HG03460 (cell line): ENCODE measurements around the gene CTU2.

Experiments used
- ATAC-seq: cut with Tn5 transposase; IDR thresholded peaks from one replicate; pipeline ENCODE4 v1.9.1; 2021; ENCODE audit not compliant: unreplicated experiment

CTU2 gene

DNA sequence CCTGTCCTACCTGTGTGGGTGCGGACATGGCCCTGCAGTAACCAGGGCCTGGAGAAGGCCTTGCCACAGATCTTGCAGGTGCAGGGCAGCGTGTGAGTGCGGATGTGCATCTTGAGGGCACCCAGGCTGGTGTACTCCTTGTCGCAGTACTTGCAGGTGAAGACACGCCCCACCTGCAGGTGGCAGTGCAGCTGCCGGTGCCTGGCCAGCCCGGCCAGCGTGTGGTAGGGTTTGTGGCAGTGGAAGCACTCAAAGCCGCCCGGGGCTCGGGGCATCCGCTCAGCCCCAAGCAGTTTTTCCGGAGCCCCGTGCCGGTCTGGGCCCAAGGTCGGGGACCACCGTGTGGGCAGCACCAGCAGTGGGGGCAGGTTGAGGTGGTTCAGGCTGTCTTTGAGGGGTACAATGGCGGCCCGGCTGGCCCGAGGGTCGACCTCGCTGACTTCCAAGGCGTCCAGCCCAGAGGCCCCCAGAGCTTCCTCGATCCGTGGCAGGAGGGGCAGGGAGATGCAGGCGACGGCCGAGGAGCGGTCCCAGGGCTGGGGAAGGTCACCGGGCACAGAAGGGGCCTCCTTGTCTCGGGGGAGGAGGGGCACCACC lies 25.1 kb upstream of the CTU2 start:
- no peak for ATAC-seq

DNA sequence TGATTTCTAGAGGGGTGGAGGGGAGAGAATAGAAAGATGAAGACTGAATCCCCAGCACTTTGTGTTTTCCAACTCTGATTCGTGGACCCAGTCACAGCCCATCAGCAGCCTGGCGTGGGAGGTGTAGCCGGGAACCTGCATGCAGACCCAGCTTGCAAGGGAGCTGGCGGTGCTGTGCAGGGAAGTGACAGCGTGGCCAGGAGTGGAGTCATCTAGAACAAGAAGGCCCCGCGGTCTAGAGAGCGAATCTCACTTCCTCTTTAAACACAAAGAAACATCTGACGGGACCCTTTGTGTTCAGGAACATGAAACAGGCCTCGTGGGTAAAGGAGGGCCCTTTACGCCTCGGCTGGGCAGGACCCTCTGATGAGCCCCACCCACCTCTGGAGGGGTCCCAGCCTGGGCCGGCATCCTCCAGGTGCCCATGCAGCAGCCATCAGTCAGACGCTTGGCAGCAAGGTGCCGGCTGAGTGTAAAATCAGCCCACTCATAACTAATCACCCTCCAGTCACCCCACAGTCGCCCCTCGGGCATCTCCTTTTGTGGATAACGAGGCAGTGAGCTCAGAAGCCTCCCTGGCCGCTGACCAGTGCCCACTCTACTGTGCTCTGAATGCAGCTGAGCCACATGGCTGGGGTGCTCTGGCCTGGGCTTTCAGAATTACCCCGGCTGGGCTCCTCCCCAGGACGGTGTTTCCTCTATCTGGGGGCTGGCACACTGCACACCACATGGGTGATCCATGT lies 24.4 kb upstream of the CTU2 start:
- peak; percentile 66 for ATAC-seq

DNA sequence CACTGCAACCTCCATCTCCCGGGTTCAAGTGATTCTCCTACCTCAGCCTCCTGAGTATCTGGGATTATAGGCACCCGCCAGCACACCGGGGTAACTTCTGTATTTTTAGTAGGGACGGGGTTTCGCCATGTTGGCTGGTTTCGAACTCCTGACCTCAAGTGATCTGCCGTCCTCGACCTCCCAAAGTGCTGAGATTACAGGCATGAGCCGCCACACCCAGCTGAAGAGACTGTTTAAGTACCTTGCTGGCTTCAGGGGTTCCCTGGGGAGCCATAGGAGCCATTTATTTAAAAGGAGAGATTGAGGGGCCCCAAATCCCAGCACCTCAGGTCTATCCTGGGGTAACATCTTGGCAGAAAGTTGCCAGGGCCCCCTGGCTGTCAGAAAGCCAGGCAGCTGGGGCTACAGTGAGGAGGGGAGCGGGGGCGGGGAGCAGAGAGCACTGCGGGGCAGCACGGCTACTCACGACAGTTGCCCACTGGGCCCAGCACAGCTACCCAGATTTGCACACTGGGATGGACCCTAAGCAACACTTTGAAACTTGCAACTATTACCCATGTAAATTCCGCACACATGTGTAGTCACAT lies 21.6 kb upstream of the CTU2 start:
- ATAC-seq = no peak

GRCh38 chr16:88685156-88686061 lies 20.9 kb upstream of the CTU2 start:
- ATAC-seq = no peak

- no peak for ATAC-seq
These were observed 20.3 kb upstream of the CTU2 start for GRCh38 chr16:88686062-88686438.

DNA sequence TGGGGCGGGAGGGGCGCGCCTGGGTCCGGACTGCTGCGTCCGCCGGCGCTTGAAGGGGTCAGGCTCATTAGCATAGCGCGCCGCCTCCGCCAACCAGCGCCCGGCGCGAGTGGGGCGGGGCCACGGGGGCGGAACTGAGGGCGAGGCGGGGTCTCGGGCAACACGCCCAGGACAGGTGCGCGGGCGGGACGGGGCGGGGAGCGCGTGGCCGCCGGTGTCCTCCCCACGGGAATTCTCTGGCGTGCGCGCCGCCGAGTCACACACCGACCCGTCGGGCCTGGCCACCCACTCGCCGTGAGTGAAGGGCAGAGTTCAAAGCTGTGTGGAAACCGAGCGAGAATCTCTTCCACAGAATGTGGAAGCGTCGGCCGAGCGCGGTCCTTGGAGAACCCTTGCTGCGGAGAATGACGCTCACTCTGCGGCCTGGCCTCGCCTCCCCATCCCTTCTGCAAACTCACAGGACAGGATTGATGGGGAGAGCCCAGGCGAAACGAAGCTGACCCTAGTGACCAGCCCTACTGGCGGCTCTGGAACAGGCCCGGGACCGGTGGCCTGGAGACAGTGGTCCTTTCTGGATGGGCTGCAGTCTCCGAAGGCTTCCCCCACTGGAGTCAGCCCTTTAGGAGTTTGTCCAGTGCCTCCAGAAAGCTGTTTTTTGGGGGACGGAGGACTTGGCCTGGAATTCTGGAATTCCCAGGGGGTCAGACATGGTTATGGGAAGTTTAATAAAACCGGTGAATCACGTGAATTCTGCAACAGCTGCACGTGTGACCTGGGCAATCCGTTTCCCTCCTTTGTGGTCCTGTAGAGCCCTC lies 19.7 kb upstream of the CTU2 start, which contains the start of gene SNAI3:
Gene SNAI3 (minus strand): TSS at position 69 of the 815 bp plus-strand sequence. CDS start 101 bp downstream, outside the sequence.
- ATAC-seq = peak; percentile 70

DNA sequence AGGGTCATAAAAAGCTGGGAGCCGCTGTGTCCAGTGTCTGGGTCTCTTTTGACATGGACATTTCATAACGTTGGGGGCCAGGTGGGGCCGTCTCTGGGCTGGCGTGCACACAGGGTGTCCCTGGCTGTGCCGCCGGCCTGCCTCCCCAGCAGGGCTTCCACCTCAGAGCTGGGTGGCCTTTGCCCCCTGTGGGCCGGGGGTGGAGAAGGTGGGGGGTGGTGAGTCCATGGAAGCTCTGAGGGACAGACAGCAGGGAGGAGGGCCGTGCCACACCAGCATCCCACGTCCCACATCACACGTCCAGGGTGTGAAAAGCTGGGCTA lies 19.1 kb upstream of the CTU2 start:
- ATAC-seq = no peak

DNA sequence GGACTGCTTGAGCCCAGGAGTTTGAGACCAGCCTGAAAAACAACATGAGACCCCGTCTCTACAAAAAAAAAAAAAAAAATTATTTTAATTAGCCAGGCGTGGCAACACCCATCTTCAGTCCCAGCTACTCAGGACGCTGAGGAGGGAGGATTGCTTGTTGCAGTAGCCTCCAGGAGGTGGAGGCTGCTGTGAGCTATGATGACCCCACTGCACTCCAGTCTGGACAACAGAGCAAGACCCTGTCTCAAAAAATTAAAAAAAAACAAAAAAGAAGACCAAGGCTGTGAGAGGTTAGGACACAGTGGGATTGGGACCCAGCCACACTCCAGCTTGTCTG lies 18.7 kb upstream of the CTU2 start:
- ATAC-seq = no peak

- ATAC-seq = no peak
These were observed 18.1 kb upstream of the CTU2 start for GRCh38 chr16:88688013-88688778.

- ATAC-seq = no peak
These were observed 15.8 kb upstream of the CTU2 start for GRCh38 chr16:88690341-88691128.

DNA sequence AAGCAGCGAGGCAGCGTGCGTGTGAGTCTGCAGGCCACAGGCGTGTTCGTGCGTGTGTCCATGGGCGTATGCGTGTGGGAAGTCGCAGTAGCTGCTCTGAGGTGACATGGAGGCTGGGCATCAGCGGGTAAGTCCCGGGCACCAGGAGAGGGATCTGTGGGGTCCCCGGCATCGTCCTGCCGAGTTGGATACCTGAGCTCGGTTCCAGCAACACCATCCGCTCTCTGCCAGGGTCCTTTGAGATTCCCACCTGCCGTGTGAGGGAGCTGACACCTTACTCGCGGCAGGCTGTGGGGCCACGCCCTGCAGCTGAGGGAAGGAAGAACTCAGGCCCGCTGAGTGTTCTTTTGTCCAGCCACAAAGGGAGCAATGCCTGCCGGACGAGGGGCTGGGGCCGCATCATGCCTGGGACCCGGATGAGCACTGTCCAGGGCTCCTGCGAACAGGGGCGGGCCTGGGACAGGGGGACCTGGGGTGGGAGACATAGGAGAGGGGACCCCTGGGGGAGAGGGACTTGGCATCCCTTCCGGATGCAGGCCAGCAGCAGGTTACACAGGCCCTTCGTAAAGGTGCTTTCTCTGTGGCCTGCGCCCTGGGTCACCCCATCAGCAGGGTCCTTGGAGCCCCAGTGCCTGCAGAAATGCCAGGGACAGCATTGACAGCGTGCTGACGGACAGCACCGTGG lies 15.0 kb upstream of the CTU2 start:
- no peak for ATAC-seq

GRCh38 chr16:88691924-88692560 lies 14.3 kb upstream of the CTU2 start:
- ATAC-seq = no peak

DNA sequence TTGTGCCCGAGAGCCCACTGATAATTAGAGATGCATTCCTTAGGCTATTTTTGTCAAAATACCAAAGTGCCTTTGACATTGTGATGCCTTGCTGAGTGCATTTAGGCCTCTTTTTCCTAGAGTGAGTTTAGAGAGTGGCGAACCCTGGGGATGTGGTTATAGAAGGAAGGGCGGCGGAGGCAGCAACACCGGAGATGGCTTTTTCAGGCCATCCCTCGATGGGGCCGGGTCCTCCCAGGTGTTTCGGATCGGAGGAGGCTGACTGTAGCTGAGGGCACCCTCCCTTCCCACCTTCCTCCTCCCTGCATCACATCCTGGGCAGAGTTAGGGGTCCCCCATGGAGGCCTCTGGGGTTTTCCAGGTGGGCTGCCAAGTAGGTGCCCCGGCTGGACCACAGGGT lies 13.4 kb upstream of the CTU2 start:
- ATAC-seq = no peak

DNA sequence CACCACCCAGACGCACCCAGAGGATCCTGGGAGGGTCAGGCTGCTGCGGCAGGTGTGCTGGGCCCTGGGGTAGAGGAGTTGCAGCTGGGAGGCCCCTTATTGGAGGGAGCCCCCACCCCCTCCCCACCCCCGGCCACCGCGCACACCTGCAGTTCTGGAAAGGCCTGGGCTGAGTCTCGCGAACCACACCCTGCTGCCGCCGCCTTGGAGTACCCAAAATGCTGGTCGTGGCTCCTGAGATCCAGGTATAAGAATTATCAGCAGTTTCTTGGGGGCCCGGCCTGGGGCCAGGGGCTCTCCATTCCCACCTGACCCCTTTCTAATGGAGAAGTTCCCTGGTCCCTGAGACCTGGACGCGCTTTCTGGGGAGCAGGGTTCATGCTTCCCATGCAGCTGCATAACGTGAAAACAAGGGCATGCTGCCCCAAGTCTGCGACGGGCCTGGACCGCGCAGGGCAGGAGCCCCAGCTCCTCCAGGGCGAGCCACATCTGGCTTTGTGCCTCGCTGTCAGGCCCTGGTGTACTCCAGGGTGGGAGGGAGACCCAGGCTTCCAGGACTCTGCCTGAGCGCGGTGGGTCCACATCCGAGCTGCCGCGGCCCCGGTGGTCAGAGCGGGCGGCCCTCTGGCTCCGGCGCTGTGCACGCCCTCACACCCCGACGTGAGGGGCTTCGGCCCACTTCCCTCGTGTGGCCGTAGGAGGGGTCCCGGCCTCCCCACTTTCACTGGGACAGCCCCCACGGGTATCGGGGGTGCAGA lies 12.7 kb upstream of the CTU2 start:
- no peak for ATAC-seq

GRCh38 chr16:88694221-88695087 lies 11.8 kb upstream of the CTU2 start:
- ATAC-seq = no peak

DNA sequence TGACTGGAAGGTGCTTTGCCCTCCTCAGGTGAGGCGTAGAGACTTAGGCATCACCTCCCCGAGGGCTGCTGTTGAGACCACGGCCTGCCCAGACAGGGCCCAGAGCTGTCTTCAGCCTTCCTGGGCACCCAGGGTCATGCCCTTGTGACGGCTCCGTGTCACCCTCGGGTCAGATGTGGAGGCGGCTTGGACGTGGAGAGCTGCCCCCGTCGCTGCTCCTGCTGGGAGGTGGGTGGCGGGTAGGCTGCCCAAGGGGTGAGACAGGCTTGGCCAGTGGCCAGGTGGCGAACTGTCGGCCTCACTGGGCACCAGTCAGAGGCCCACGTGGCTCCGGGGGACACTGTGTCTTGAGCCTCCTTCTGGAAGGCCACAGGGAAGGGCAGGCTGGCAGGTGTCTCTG lies 11.1 kb upstream of the CTU2 start:
- no peak for ATAC-seq

DNA sequence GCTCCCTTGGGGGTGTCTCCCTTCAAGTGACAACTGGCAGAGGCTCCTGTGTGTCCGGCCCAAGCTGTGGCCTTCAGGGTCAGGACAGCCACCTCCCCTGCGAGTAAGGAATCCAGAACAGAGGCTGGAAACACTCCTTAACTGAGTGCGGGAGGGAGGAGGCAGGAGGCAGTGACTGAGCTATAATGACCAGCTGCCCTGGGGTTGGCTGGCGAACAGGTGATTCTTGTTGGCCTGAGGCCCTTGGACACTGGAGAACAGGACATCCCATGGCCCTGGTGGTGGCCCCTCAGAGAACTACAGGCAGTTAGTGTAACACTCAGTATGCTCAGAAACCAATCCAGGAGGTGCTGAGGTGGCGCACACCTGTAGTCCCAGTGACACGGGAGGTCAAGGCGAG lies 10.6 kb upstream of the CTU2 start:
- ATAC-seq = no peak
